Sigmoid colon (tissue), 4 donors: Measurements from ENCODE around the gene PLXDC1.

ENCODE experiments used
- EP300 ChIP-seq, 4 donors: sonication (generic); formaldehyde crosslinking; IDR thresholded peaks; one replicate each; pipeline ENCODE4 v1.6.1; 2017; ENCODE audit warnings: antibody characterized with exemption in 4 of 4
- POLR2AphosphoS5 ChIP-seq, 4 donors: sonication (generic); formaldehyde crosslinking; IDR thresholded peaks; one replicate each; pipeline ENCODE4 v1.6.1; 2017; ENCODE audit warnings: antibody characterized with exemption in 4 of 4
- TF ChIP-seq, protein P1 (sequence below), 4 experiments: fragments of 450-650 bp in 3 of 4; fragments of 200-600 bp in 1 of 4; IDR thresholded peaks; one replicate each; pipeline ENCODE4 v1.5.1; 2016 to 2019; ENCODE audit warnings: antibody characterized with exemption in 4 of 4, mild to moderate bottlenecking in 3 of 4, moderate library complexity in 2 of 4

DNA sequence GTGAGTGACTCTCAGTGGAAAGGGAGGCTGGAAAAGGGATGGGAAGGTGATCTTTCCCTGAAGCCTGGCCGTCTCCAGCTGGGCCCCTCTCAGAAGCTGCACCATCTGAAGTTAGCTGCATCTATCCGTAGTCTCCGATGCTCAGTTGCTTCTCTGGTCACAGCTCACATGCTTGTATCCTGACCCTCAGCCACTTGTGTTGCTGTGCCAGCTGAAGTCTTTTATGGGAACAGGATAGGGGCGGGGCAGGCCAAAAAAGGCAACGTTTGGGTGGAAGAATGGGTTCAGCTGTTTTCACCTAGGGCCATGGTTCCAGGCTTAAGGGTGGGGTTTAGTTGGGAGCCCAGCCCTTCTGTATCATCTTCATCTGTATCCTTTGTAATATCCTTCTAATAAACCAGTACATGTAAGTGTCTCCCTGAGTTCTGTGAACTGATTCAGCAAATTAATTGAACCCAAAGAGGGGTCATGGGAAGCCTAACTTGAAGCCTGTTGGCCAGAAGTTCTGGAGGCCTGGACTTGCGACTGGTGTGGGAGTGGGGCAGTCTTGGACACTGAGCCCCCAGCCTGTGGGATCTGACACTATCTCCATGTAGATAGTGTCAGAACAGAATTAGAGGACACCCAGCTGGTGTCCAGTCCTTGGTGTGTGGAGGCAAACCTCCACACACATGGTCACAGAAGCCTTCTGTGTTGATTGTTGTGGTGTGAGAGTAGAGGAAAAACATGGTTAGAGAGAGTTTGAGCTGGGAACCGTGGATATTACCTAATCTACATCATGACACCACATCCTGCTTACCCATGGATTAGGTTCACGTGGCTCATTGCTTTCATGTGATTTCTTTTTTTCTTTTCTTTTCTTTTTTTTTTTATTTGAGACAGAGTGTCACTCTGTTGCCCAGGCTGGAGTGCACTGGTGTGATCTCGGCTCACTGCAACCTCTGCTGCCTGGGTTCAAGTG, 135.0 kb downstream of the PLXDC1 start:
- no peak for TF ChIP-seq EP300 (IDR thresholded peaks at IDR 0.05)
- TF ChIP-seq, protein P1, sequence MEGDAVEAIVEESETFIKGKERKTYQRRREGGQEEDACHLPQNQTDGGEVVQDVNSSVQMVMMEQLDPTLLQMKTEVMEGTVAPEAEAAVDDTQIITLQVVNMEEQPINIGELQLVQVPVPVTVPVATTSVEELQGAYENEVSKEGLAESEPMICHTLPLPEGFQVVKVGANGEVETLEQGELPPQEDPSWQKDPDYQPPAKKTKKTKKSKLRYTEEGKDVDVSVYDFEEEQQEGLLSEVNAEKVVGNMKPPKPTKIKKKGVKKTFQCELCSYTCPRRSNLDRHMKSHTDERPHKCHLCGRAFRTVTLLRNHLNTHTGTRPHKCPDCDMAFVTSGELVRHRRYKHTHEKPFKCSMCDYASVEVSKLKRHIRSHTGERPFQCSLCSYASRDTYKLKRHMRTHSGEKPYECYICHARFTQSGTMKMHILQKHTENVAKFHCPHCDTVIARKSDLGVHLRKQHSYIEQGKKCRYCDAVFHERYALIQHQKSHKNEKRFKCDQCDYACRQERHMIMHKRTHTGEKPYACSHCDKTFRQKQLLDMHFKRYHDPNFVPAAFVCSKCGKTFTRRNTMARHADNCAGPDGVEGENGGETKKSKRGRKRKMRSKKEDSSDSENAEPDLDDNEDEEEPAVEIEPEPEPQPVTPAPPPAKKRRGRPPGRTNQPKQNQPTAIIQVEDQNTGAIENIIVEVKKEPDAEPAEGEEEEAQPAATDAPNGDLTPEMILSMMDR (IDR thresholded peaks at IDR 0.05): no peak
- TF ChIP-seq POLR2AphosphoS5 (IDR thresholded peaks at IDR 0.05): no peak
